Measurements from ENCODE around the gene DUSP5.

DUSP5 gene

GRCh38 chr10:110498087-110498981 is 627 bp downstream of the DUSP5 start:
- DNase-seq (ENCODE audit: insufficient read length, low spot score) (no peak), FAIRE-seq (no peak)
- TF ChIP-seq CTCF (IDR thresholded peaks at IDR 0.05; ENCODE audit: insufficient read depth, missing control alignments): no peak

GRCh38 chr10:110498982-110499795 is 1.5 kb downstream of the DUSP5 start:
- FAIRE-seq (no peak), DNase-seq (ENCODE audit: insufficient read length, low spot score) (no peak)
- TF ChIP-seq CTCF (IDR thresholded peaks at IDR 0.05; ENCODE audit: insufficient read depth, missing control alignments): peak; percentile 31

- DNase-seq (ENCODE audit: insufficient read length, low spot score) (no peak), FAIRE-seq (no peak)
- no peak for TF ChIP-seq CTCF (IDR thresholded peaks at IDR 0.05; ENCODE audit: insufficient read depth, missing control alignments)
These were observed 2.2 kb downstream of the DUSP5 start for GRCh38 chr10:110499796-110500514.

GRCh38 chr10:110500515-110500905 is 2.8 kb downstream of the DUSP5 start:
- TF ChIP-seq CTCF (IDR thresholded peaks at IDR 0.05; ENCODE audit: insufficient read depth, missing control alignments): no peak
- FAIRE-seq (no peak), DNase-seq (ENCODE audit: insufficient read length, low spot score) (no peak)

- FAIRE-seq: no peak
- TF ChIP-seq CTCF (IDR thresholded peaks at IDR 0.05; ENCODE audit: insufficient read depth, missing control alignments): no peak
- no peak for DNase-seq (ENCODE audit: insufficient read length, low spot score)
These were observed 3.6 kb downstream of the DUSP5 start for GRCh38 chr10:110501142-110501937.

GRCh38 chr10:110502072-110502845 is 4.6 kb downstream of the DUSP5 start:
- no peak for TF ChIP-seq CTCF (IDR thresholded peaks at IDR 0.05; ENCODE audit: insufficient read depth, missing control alignments)
- FAIRE-seq: no peak
- no peak for DNase-seq (ENCODE audit: insufficient read length, low spot score)
